NCI-H2107 treated with DMSO at 0.1 percent for 48 hours (cell line): ENCODE measurements around the gene IL15RA.
"Not testable (repeated sequence)": the region's sequence is repeated elsewhere in the genome, so short reads cannot be mapped to it uniquely, and the experiment has no call there.

Experiments
- DNase-seq: peaks from one replicate; lab custom pipeline; 2025; ENCODE audit not compliant: unreplicated experiment; lab: John Stamatoyannopoulos, UW

The IL15RA gene

GRCh38 chr10:6006991-6007390, 29.6 kb upstream of the IL15RA start:
- no peak for DNase-seq

- no peak for DNase-seq
These were observed 29.2 kb upstream of the IL15RA start for GRCh38 chr10:6006546-6006945.

GRCh38 chr10:6005856-6006395, 28.6 kb upstream of the IL15RA start:
- no peak for DNase-seq

GRCh38 chr10:6005161-6005804, 27.9 kb upstream of the IL15RA start:
- DNase-seq, result not testable (repeated sequence)

- DNase-seq, result no peak
These were observed 25.6 kb upstream of the IL15RA start for GRCh38 chr10:6002809-6003510.

- peak; percentile 39 for DNase-seq
These were observed 22.3 kb upstream of the IL15RA start for GRCh38 chr10:5999440-6000165.

GRCh38 chr10:5996696-5997095, 19.4 kb upstream of the IL15RA start:
- DNase-seq, result peak; percentile 51

- DNase-seq, result no peak
These were observed 15.1 kb upstream of the IL15RA start for GRCh38 chr10:5992398-5992797.

GRCh38 chr10:5991708-5992107, 14.4 kb upstream of the IL15RA start:
- no peak for DNase-seq

- no peak for DNase-seq
These were observed 12.4 kb upstream of the IL15RA start for GRCh38 chr10:5989756-5990155.

GRCh38 chr10:5988336-5988920, 11.1 kb upstream of the IL15RA start:
- no peak for DNase-seq

GRCh38 chr10:5987747-5988146, 10.4 kb upstream of the IL15RA start:
- DNase-seq, result no peak

GRCh38 chr10:5985029-5985428, 7.7 kb upstream of the IL15RA start:
- no peak for DNase-seq

- no peak for DNase-seq
These were observed 6.4 kb upstream of the IL15RA start for GRCh38 chr10:5983774-5984173.

GRCh38 chr10:5981529-5981928, 4.2 kb upstream of the IL15RA start:
- DNase-seq, result no peak

- no peak for DNase-seq
These were observed 817 bp upstream of the IL15RA start for GRCh38 chr10:5978230-5978489.

GRCh38 chr10:5976512-5977470, 552 bp downstream of the IL15RA start:
- DNase-seq, result no peak

- DNase-seq, result no peak
These were observed 1.5 kb downstream of the IL15RA start for GRCh38 chr10:5975641-5976473.

GRCh38 chr10:5973069-5973468, 4.3 kb downstream of the IL15RA start:
- DNase-seq, result no peak

- no peak for DNase-seq
These were observed 5.5 kb downstream of the IL15RA start for GRCh38 chr10:5971886-5972285.
